Measurements from ENCODE around the gene MPPED1.

- TF ChIP-seq CTCF (IDR thresholded peaks at IDR 0.05) (no peak), GTF2I (CRISPR knock-in tag; conservative IDR thresholded peaks at IDR 0.05) (no peak), ATF1 (CRISPR knock-in tag; IDR thresholded peaks at IDR 0.05) (no peak), CREM (CRISPR knock-in tag; IDR thresholded peaks at IDR 0.05) (no peak), ETV6 (CRISPR knock-in tag; IDR thresholded peaks at IDR 0.05) (no peak), ATF2 (CRISPR knock-in tag; IDR thresholded peaks at IDR 0.05; ENCODE audit: borderline replicate concordance, low read depth) (no peak), ZNF416 (CRISPR knock-in tag; IDR thresholded peaks at IDR 0.05) (no peak), ATF3 (CRISPR knock-in tag; conservative IDR thresholded peaks at IDR 0.05) (no peak), NR3C1 (CRISPR knock-in tag; conservative IDR thresholded peaks at IDR 0.05; ENCODE audit: low read depth) (no peak), FOXP4 (CRISPR knock-in tag; IDR thresholded peaks at IDR 0.05) (no peak), RELA (CRISPR knock-in tag; IDR thresholded peaks at IDR 0.05; ENCODE audit: borderline replicate concordance) (no peak)
- TF ChIP-seq, protein P1, sequence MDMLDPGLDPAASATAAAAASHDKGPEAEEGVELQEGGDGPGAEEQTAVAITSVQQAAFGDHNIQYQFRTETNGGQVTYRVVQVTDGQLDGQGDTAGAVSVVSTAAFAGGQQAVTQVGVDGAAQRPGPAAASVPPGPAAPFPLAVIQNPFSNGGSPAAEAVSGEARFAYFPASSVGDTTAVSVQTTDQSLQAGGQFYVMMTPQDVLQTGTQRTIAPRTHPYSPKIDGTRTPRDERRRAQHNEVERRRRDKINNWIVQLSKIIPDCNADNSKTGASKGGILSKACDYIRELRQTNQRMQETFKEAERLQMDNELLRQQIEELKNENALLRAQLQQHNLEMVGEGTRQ (CRISPR knock-in tag; IDR thresholded peaks at IDR 0.05): no peak
- TF ChIP-seq, protein P2, sequence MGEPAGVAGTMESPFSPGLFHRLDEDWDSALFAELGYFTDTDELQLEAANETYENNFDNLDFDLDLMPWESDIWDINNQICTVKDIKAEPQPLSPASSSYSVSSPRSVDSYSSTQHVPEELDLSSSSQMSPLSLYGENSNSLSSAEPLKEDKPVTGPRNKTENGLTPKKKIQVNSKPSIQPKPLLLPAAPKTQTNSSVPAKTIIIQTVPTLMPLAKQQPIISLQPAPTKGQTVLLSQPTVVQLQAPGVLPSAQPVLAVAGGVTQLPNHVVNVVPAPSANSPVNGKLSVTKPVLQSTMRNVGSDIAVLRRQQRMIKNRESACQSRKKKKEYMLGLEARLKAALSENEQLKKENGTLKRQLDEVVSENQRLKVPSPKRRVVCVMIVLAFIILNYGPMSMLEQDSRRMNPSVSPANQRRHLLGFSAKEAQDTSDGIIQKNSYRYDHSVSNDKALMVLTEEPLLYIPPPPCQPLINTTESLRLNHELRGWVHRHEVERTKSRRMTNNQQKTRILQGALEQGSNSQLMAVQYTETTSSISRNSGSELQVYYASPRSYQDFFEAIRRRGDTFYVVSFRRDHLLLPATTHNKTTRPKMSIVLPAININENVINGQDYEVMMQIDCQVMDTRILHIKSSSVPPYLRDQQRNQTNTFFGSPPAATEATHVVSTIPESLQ (CRISPR knock-in tag; IDR thresholded peaks at IDR 0.05): no peak
Measured at GRCh38 chr22:43491737-43492136, 79.9 kb downstream of the MPPED1 start.

All from WTC11 (cell line).